Fibroblast of pulmonary artery (primary cell): ENCODE data around the gene RTN4RL2.

Experiments
- DNase-seq: peaks from one replicate; pipeline ENCODE4 v3.0.0-alpha.2; 2010; ENCODE audit warnings: low read depth
- H3K4me3 ChIP-seq: replicated peaks from 2 replicates; pipeline ENCODE4 v1.5.1; 2011; ENCODE audit warnings: low read depth, mild to moderate bottlenecking, control low read depth, low read length, moderate library complexity
- TF ChIP-seq, protein P1 (sequence below): IDR thresholded peaks from 2 replicates; pipeline ENCODE4 v1.5.1; 2011; ENCODE audit warnings: mild to moderate bottlenecking, control low read depth, low read length, inconsistent platforms; ENCODE audit errors: missing control alignments

Gene RTN4RL2

DNA sequence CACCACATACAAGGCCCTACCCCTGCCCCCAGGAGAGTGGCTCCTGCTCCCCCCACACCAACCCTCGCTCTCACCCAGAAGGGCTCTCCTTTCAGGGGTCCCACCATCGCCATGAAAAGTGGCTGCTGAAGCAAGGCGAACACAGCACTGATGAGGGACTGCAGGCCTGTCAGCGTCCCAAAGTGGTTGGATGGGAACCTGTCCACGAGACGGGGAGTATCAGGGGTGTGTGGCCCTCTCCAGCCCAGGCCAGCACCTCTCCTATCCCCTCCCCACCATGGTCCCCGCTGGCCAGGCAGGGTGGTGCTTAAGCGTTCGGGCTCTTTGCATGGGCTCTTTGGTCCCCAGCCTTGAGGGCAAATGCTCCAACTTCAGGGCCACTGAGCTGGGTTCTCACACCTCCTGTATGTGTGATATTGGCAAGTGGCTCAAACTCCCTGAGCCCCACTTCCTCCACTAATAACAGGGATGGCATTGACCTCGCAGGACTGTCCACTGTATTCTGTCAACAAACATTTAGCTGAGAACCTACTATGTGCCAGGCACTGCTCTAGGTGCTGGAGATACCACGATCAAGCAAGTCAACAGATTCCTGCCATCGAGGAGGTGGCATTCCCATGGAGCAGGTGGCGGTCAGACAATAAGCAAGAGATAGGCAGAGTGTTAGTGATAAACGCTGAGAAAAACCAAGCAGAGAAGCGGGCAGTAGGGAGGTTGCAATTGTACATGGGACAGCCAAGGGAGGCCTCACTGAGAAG is 26.9 kb downstream of the RTN4RL2 start:
- H3K4me3 ChIP-seq, result no peak overlapping the region
- no peak for DNase-seq
- TF ChIP-seq, protein P1, sequence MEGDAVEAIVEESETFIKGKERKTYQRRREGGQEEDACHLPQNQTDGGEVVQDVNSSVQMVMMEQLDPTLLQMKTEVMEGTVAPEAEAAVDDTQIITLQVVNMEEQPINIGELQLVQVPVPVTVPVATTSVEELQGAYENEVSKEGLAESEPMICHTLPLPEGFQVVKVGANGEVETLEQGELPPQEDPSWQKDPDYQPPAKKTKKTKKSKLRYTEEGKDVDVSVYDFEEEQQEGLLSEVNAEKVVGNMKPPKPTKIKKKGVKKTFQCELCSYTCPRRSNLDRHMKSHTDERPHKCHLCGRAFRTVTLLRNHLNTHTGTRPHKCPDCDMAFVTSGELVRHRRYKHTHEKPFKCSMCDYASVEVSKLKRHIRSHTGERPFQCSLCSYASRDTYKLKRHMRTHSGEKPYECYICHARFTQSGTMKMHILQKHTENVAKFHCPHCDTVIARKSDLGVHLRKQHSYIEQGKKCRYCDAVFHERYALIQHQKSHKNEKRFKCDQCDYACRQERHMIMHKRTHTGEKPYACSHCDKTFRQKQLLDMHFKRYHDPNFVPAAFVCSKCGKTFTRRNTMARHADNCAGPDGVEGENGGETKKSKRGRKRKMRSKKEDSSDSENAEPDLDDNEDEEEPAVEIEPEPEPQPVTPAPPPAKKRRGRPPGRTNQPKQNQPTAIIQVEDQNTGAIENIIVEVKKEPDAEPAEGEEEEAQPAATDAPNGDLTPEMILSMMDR, result no peak

DNA sequence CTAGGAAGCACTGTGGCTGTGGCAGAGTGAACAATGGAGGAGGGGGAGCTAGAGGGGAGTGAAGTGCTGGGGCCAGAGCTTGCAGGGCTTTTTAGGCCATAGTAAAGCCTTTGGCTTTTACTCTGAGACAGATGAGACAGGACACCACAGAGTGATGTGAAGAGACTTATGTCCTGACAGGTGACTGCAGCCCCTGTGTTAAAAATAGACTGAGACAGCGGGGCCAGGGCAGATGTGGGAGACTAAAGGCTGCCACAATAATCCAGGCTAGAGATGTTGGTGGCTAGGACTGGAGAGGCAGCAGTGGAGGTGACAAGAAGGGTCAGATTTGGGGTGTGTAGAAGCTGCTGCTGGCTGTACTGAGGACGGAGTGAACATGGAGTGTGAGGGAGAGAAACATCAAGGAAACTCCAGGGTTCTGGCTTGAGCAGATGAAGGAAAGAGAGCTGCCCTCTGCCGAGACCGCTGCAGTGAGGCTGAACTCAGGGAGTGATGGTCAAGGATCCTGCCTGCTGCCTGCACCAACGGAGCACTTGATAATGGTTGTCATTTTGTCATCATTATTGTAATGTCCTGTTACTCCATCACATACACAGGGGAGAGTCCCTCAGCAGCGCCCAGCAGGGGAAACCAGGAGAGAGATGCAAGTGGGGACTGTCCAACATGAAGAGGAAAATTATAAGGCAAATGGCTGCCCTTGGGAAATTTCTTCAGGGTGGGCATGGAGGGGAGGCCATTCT is 27.8 kb downstream of the RTN4RL2 start:
- DNase-seq, result no peak
- TF ChIP-seq, protein P1, result no peak
- H3K4me3 ChIP-seq, result no peak overlapping the region

DNA sequence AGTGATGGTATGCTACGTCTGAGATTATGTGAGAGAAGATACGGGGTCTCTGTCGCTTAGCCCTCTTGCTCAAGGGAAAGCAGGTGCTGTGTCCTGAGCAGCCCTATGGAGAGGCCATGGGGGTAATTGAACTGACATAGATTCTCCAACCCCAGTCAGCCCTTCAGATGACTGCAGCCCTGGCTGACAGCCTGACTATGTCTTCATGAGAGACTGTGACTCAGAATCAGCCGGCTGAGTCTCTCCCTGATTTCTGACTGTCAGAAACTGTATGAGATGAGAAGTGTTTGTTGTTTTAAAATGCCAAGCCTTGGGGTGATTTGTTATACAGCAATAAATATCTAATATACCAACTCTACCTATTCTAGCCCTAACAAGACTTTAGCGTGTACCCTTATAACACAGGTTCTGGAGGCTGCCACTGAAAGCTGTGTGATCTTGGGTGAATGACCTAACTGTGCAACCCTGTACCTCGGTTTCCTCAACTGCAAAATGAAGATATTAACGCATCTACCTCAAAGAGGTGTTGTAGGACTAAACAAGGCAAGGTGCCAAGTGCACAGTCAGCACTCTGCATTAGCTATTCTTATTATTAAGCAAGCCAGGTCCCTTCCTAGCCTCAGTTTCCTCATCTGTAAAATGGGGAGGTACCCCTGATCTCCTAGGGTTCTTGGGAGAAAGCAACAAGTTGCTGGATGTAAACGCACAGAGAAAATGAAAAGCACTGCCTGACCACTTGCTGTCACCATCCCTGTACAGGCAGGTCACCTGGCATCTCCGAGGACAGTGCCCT is 30.3 kb downstream of the RTN4RL2 start:
- TF ChIP-seq, protein P1, result no peak
- H3K4me3 ChIP-seq, result no peak overlapping the region
- DNase-seq, result peak; percentile 28

DNA sequence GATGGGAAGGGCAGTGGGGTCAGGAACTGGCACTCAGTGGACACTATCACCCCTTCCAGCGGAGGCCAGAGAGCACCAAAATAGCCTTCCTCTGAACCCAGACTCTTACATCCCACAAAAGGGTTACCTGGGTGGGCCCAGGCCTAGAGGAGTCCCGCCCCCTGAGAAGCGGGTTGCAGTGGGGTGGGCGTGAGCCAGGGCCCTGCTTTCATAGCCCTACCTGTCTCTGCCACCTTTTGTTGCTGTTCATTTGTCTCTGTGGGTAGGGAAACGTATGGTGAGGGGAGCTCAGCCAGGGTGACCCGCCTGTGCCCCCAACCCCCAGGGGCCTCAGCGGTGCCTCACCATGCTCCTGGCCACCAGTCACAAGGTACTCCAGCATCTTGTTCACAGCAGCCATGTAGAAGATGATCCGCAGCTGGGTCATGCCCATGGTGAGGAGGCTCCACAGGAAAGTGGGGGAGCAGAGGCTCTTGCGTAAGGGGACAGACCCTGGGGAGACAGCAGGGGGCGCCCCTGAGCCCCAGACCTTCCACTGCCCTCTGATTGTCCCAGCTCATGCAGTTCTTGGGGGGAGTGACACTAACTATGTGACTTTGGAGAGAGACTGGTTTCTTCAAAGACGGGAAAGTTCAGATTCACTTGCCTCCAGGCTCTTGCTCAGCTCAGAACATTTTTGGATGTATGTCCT is 31.2 kb downstream of the RTN4RL2 start:
- no peak overlapping the region for H3K4me3 ChIP-seq
- DNase-seq, result peak; percentile 44
- TF ChIP-seq, protein P1, result peak; percentile 65

DNA sequence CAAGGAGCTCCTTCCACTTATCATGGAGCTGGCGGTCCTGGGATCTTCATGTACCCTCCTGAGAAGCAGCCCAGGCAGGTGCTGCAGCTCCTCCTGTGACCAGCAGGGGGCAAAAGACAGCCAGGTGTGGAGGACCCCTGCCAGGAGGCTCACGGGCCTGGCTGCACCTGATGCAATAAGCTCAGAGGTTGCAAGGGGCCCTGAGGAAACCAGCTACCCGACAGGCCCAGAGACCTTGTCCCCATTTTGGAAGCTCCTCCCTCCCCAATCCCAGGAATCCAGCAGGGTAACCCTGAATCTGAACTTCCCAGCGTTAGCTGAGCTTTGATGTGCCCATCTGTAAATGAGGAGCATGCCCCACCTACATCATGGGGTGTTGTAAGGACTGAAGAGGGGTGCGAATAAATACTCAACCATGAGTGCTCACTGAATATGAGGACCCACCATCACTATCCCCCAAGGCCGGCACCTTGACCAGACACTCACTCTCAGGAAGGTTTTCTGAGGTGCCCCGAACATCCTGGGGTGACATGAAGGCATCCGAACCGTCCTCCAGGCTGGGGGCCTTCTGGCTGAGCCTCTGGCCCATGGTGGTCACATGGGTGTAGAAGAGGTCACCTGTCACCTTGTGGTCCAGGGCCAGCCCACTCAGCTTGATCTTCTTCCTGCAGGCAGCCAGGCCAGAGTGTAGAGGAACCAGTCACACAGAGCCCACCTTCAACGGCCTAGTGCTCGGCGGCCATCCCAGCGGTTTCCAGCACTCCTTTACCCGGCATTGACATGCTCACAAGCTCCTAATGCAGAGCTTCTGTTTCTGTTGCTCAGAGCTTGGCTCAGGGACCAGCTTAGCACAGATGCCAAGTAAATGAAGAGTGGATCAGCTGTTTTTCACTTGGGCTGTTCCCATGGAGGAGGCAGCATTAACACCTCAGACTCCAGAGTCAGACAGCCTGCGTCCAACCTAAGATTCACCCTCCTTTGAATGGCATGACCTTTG is 33.5 kb downstream of the RTN4RL2 start:
- no peak overlapping the region for H3K4me3 ChIP-seq
- DNase-seq, result peak; percentile 39
- TF ChIP-seq, protein P1, result peak; percentile 96
